H1 (cell line): Measurements from ENCODE around the gene FBXL17. TPM values are rescaled to one million over a fixed set of nuclear protein-coding genes. Genes with fewer than 3 reads are reported as not detected.

Experiments used
- CTCF ChIA-PET: fragments of 300-600 bp; sonication (Branson Sonifier 250); formaldehyde crosslinking; loops from one replicate; lab custom pipeline; 2021; ENCODE audit not compliant: partially characterized antibody; lab: Charles Lee
- POLR2A ChIA-PET: fragments of 300-600 bp; sonication (Branson Sonifier 250); formaldehyde crosslinking; loops from one replicate; lab custom pipeline; 2021; ENCODE audit warnings: inconsistent platforms; ENCODE audit not compliant: partially characterized antibody; lab: Charles Lee
- DNase-seq, 2 experiments: peaks; one replicate each; pipeline versions ENCODE4 v3.0.0 to v3.0.0-alpha.2; 2010 to 2022; ENCODE audit warnings: low spot score in 2 of 2, low read depth in 1 of 2, mixed read lengths in 1 of 2
- FAIRE-seq: peaks from 2 replicates; lab custom pipeline; 2011; peaks lifted over from hg19 to GRCh38; lab: Jason Lieb, UNC
- H2AFZ ChIP-seq: 2 replicates; pipeline ENCODE4 v1.8.1; 2012; ENCODE audit warnings: low read length, inconsistent platforms
- H2AK5ac ChIP-seq: 2 replicates; pipeline ENCODE4 v1.6.1; 2013; ENCODE audit warnings: low read depth, low read length
- H2BK120ac ChIP-seq: replicated peaks from 2 replicates; pipeline ENCODE3; 2013; ENCODE audit warnings: low read depth, low read length, inconsistent platforms
- H2BK12ac ChIP-seq: 2 replicates; pipeline ENCODE4 v1.6.1; 2013; ENCODE audit warnings: low read depth, low read length
- H2BK15ac ChIP-seq: 2 replicates; pipeline ENCODE4 v1.6.1; 2013; ENCODE audit warnings: low read length
- H2BK20ac ChIP-seq: 2 replicates; pipeline ENCODE4 v1.6.1; 2013; ENCODE audit warnings: low read length
- H2BK5ac ChIP-seq: 2 replicates; pipeline ENCODE4 v1.6.1; 2013; ENCODE audit warnings: low read depth, low read length
- H3K14ac ChIP-seq: 2 replicates; pipeline ENCODE4 v1.6.1; 2013; ENCODE audit warnings: inconsistent platforms; ENCODE audit not compliant: insufficient read length
- H3K18ac ChIP-seq: 2 replicates; pipeline ENCODE4 v1.6.1; 2013; ENCODE audit warnings: low read length; ENCODE audit errors: extremely low read depth
- H3K23ac ChIP-seq: 2 replicates; pipeline ENCODE4 v1.6.1; 2013; ENCODE audit warnings: inconsistent platforms; ENCODE audit not compliant: insufficient read length
- H3K23me2 ChIP-seq: 2 replicates; pipeline ENCODE4 v1.6.1; 2013; ENCODE audit warnings: low read depth, low read length
- H3K27ac ChIP-seq: 2 replicates; pipeline ENCODE4 v1.6.1; 2011; ENCODE audit warnings: low read depth, low read length, inconsistent platforms
- H3K27me3 ChIP-seq, 4 experiments: replicated peaks in 1 of 4; 1 replicate in 1 of 4; 2 replicates in 3 of 4; pipeline versions ENCODE4 v1.6.1 to v1.8.1; 2011 to 2013; ENCODE audit warnings: low read length in 3 of 4, mild to moderate bottlenecking in 3 of 4, inconsistent platforms in 2 of 4, mixed read lengths in 2 of 4, moderate library complexity in 1 of 4; ENCODE audit not compliant: control insufficient read depth in 3 of 4, insufficient read depth in 3 of 4; ENCODE audit errors: extremely low read depth in 1 of 4
- H3K36me3 ChIP-seq, 4 experiments: 2 replicates each; pipeline versions ENCODE4 v1.6.1 to v1.8.1; 2011 to 2013; ENCODE audit warnings: mild to moderate bottlenecking in 4 of 4, low read length in 3 of 4, moderate library complexity in 2 of 4, control low read depth in 1 of 4, inconsistent platforms in 1 of 4; ENCODE audit not compliant: insufficient read depth in 4 of 4, control insufficient read depth in 2 of 4
- H3K4ac ChIP-seq: replicated peaks from 2 replicates; pipeline ENCODE3; 2013; ENCODE audit warnings: low read length, low read depth, mixed read lengths, inconsistent platforms; ENCODE audit not compliant: insufficient read length
- H3K4me1 ChIP-seq, 4 experiments: replicated peaks in 1 of 4; 1 replicate in 1 of 4; 2 replicates in 3 of 4; pipeline versions ENCODE4 v1.6.1 to v1.8.1; 2011 to 2013; ENCODE audit warnings: low read length in 3 of 4, inconsistent platforms in 2 of 4, mixed read lengths in 1 of 4; ENCODE audit not compliant: insufficient read depth in 4 of 4, control insufficient read depth in 3 of 4
- H3K4me2 ChIP-seq, 2 experiments: 2 replicates each; pipeline versions ENCODE4 v1.6.1 to v1.8.1; 2011 to 2013; ENCODE audit warnings: low read depth in 2 of 2, low read length in 2 of 2, control low read depth in 1 of 2, inconsistent platforms in 1 of 2, mild to moderate bottlenecking in 1 of 2; ENCODE audit not compliant: insufficient read depth in 1 of 2
- H3K4me3 ChIP-seq, 4 experiments: fragments of 200-600, 300-600 bp in 1 of 4; sonication (generic), shearing (Covaris generic), sonication (Bioruptor Twin) in 1 of 4; 2 replicates each; pipeline versions ENCODE4 v1.5.1 to v1.8.1; 2011 to 2016; ENCODE audit warnings: low read length in 4 of 4, low read depth in 3 of 4, control low read depth in 2 of 4, inconsistent platforms in 2 of 4, mild to moderate bottlenecking in 2 of 4, mixed read lengths in 1 of 4, moderate library complexity in 1 of 4; ENCODE audit not compliant: insufficient read depth in 2 of 4; ENCODE audit errors: extremely low read depth in 1 of 4
- H3K56ac ChIP-seq: replicated peaks from 2 replicates; pipeline ENCODE3; 2013; ENCODE audit warnings: low read depth, mild to moderate bottlenecking, mixed read lengths, low read length, inconsistent platforms; ENCODE audit not compliant: insufficient read length
- H3K79me1 ChIP-seq: 2 replicates; pipeline ENCODE4 v1.6.1; 2013; ENCODE audit warnings: low read depth, low read length, control low read depth
- H3K79me2 ChIP-seq, 2 experiments: 2 replicates each; pipeline versions ENCODE4 v1.6.1 to v1.8.1; 2012 to 2013; ENCODE audit warnings: low read length in 2 of 2, mild to moderate bottlenecking in 2 of 2, inconsistent platforms in 1 of 2; ENCODE audit not compliant: insufficient read depth in 2 of 2, control insufficient read depth in 1 of 2
- H3K9ac ChIP-seq, 4 experiments: replicated peaks in 1 of 4; 1 replicate in 1 of 4; 2 replicates in 3 of 4; pipeline versions ENCODE4 v1.6.1 to v1.8.1; 2011 to 2013; ENCODE audit warnings: low read depth in 3 of 4, low read length in 3 of 4, control low read depth in 2 of 4, mild to moderate bottlenecking in 2 of 4, moderate library complexity in 2 of 4, inconsistent platforms in 1 of 4; ENCODE audit errors: extremely low read depth in 1 of 4
- H3K9me3 ChIP-seq, 2 experiments: 2 replicates each; pipeline versions ENCODE4 v1.6.1 to v1.8.1; 2012 to 2013; ENCODE audit warnings: mild to moderate bottlenecking in 2 of 2, moderate library complexity in 2 of 2, control low read depth in 1 of 2, inconsistent platforms in 1 of 2, low read depth in 1 of 2, low read length in 1 of 2, mixed read lengths in 1 of 2; ENCODE audit not compliant: insufficient read depth in 2 of 2
- H4K20me1 ChIP-seq, 2 experiments: replicated peaks in 1 of 2; 2 replicates each; pipeline versions ENCODE3 to v1.8.1; 2011 to 2013; ENCODE audit warnings: inconsistent platforms in 2 of 2, low read length in 2 of 2, mild to moderate bottlenecking in 1 of 2; ENCODE audit not compliant: insufficient read depth in 2 of 2, control insufficient read depth in 1 of 2
- H4K5ac ChIP-seq: 2 replicates; pipeline ENCODE4 v1.6.1; 2013; ENCODE audit warnings: low read length, low read depth, mixed read lengths, inconsistent platforms; ENCODE audit not compliant: insufficient read length
- H4K8ac ChIP-seq: 2 replicates; pipeline ENCODE4 v1.8.0; 2013; ENCODE audit warnings: mild to moderate bottlenecking, moderate library complexity, low read length, inconsistent platforms; ENCODE audit not compliant: insufficient read depth; ENCODE audit errors: extremely low read depth
- H4K91ac ChIP-seq: replicated peaks from 2 replicates; pipeline ENCODE3; 2013; ENCODE audit warnings: low read length, mixed read lengths, inconsistent platforms; ENCODE audit not compliant: insufficient read length
- ASH2L ChIP-seq: fragments of 200-600, 300-600 bp; sonication (generic); IDR thresholded peaks from one replicate; pipeline ENCODE4 v1.7.1; 2017; ENCODE audit warnings: low read length
- ATF3 ChIP-seq: IDR thresholded peaks from 2 replicates; pipeline ENCODE4 v1.6.1; 2011; ENCODE audit warnings: low read depth, mild to moderate bottlenecking, low read length; ENCODE audit not compliant: insufficient read depth
- CHD1 ChIP-seq: IDR thresholded peaks from 2 replicates; pipeline ENCODE4 v1.6.1; 2012; ENCODE audit warnings: low read depth, low read length, improper control_type of control experiment
- CREB1 ChIP-seq: IDR thresholded peaks from 2 replicates; pipeline ENCODE4 v1.6.1; 2012; ENCODE audit warnings: inconsistent platforms
- EZH2 ChIP-seq: fragments of 200-600 bp; sonication (generic); IDR thresholded peaks from 2 replicates; pipeline ENCODE4 v1.7.1; 2012; ENCODE audit warnings: low read depth, mild to moderate bottlenecking, moderate library complexity, low read length, inconsistent platforms; ENCODE audit not compliant: severe bottlenecking
- GABPA ChIP-seq: IDR thresholded peaks from 2 replicates; pipeline ENCODE4 v1.6.1; 2011; ENCODE audit warnings: mild to moderate bottlenecking, low read length, moderate library complexity, borderline replicate concordance; ENCODE audit not compliant: insufficient read depth
- HDAC6 ChIP-seq: IDR thresholded peaks from one replicate; pipeline ENCODE4 v1.7.1; 2012; ENCODE audit warnings: low read depth, mild to moderate bottlenecking, inconsistent platforms, low read length, moderate library complexity
- PHF8 ChIP-seq: fragments of 200-600 bp; sonication (generic); conservative IDR thresholded peaks from 2 replicates; pipeline ENCODE4 v1.7.1; 2012; ENCODE audit warnings: low read depth, mild to moderate bottlenecking, inconsistent platforms, low read length, moderate library complexity
- RAD21 ChIP-seq, 2 experiments: IDR thresholded peaks in 1 of 2; conservative IDR thresholded peaks in 1 of 2; 2 replicates each; pipeline ENCODE4 v1.6.1; 2011; ENCODE audit warnings: low read depth in 2 of 2, low read length in 2 of 2, improper control_type of control experiment in 1 of 2, inconsistent platforms in 1 of 2, mild to moderate bottlenecking in 1 of 2, moderate library complexity in 1 of 2
- SIN3A ChIP-seq, 2 experiments: IDR thresholded peaks in 1 of 2; conservative IDR thresholded peaks in 1 of 2; 2 replicates each; pipeline ENCODE4 v1.6.1; 2011 to 2012; ENCODE audit warnings: low read length in 2 of 2, improper control_type of control experiment in 1 of 2, low read depth in 1 of 2, mild to moderate bottlenecking in 1 of 2
- TAF7 ChIP-seq: optimal IDR thresholded peaks from 2 replicates; pipeline ENCODE3; 2011; ENCODE audit warnings: low read depth, mild to moderate bottlenecking, inconsistent platforms, low read length, moderate library complexity, borderline replicate concordance
- USF2 ChIP-seq: IDR thresholded peaks from 2 replicates; pipeline ENCODE4 v1.6.1; 2011; ENCODE audit warnings: low read length, improper control_type of control experiment
- WGBS, 2 experiments: shearing (Covaris generic) in 1 of 2; methylation state at CpG; one replicate each; pipeline versions ENCODE4 v1.1.6 to v1.1.7; 2013 to 2015; ENCODE audit warnings: low lambda C conversion rate in 2 of 2, mixed read lengths in 2 of 2, inconsistent platforms in 1 of 2, low coverage in 1 of 2, missing lambda C conversion rate in 1 of 2; ENCODE audit not compliant: insufficient replicate concordance in 2 of 2, insufficient coverage in 1 of 2, insufficient read length in 1 of 2; ENCODE audit errors: extremely low coverage in 1 of 2, missing lambda C conversion rate in 1 of 2; 5-methylcytosine and 5-hydroxymethylcytosine counted together
- polyA plus RNA-seq, 7 experiments: library from polyadenylated mRNA; depleted of rRNA in 3 of 7; stranded (reverse) in 5 of 7; unstranded in 2 of 7; fragments of >200 nt in 5 of 7; fragments of 200-250 nt in 2 of 7; gene quantifications; 1 replicate in 5 of 7; 2 replicates in 1 of 7; 4 replicates in 1 of 7; pipeline versions ENCODE4 v1.2.1 to v1.2.3, GENCODE V29; 2011 to 2013; ENCODE audit warnings: missing spikeins in 2 of 7, mixed read lengths in 2 of 7
- total RNA-seq: library from RNA; stranded (reverse); fragmentation: NEBNext Ultra II Directional; extraction: Animal tissue kit (Norgen Biotek cat#: 25700); gene quantifications from 2 replicates; pipeline ENCODE4 v1.2.1, GENCODE V29; 2021

FBXL17 gene
- total and polyA plus RNA-seq, 2 of the 8 experiments (the other 6 are each of a cell fraction or from before 2014, with no cell fraction given) = 0.35 to 4.3 TPM

- no peaks in the 10 kb centered on the region; the same call in 1 of the 2 replicates for H3K23me2 ChIP-seq
- no peaks in the 10 kb centered on the region for H4K20me1 ChIP-seq
- H4K8ac ChIP-seq = no peak overlapping the region
- H3K36me3 ChIP-seq = no peaks in the 10 kb centered on the region
- FAIRE-seq (no peak), DNase-seq (no peak)
- no peak overlapping the region; the same call in 1 of the 2 replicates for H2AFZ ChIP-seq
- H2BK120ac ChIP-seq = no peak overlapping the region
- no peak overlapping the region for H3K18ac ChIP-seq
- no peaks in the 10 kb centered on the region for H3K4me1 ChIP-seq
- H3K79me1 ChIP-seq = no peaks in the 10 kb centered on the region
- peaks cover 2 to 3% of the 10 kb centered on the region in 2 experiments; a peak in 1 of 4 replicates for H3K9me3 ChIP-seq
- no peak overlapping the region for H4K5ac ChIP-seq
- H2AK5ac ChIP-seq = no peak overlapping the region
- no peak overlapping the region for H2BK15ac ChIP-seq
- no peak overlapping the region for H3K27ac ChIP-seq
- 91% methylated on average over 8 of the region's 8 CpGs; no CpG with 5 or more reads in 1 of the 2 experiments for WGBS, 2 experiments
- no peak overlapping the region for H3K4me2 ChIP-seq
- H3K4ac ChIP-seq = no peak overlapping the region
- H3K27me3 ChIP-seq = no peaks in the 10 kb centered on the region
- no peak overlapping the region for H3K14ac ChIP-seq
- H2BK20ac ChIP-seq = no peak overlapping the region
- H4K91ac ChIP-seq = no peak overlapping the region
- H3K56ac ChIP-seq = no peak overlapping the region
- H2BK12ac ChIP-seq = no peak overlapping the region
- no peak overlapping the region for H2BK5ac ChIP-seq
- H3K23ac ChIP-seq = no peak overlapping the region
- H3K79me2 ChIP-seq = no peaks in the 10 kb centered on the region
- ChIA-PET POLR2A (no interaction called here), CTCF (interaction anchor here (0.6 kb wide), 1 partner anchor 158 kb away, joined by 3 read pairs; no protein-coding TSS in a partner anchor)
- no peak overlapping the region for H3K4me3 ChIP-seq
- H3K9ac ChIP-seq = no peak overlapping the region
- TF ChIP-seq CHD1 (no peak), HDAC6 (no peak), RAD21 (IDR thresholded peaks at IDR 0.05 in 1 of 2, conservative IDR thresholded peaks at IDR 0.05 in 1 of 2; ENCODE audit: low read depth in 2 of 2, low read length in 2 of 2) (no peak), ASH2L (no peak), CREB1 (no peak), SIN3A (conservative IDR thresholded peaks at IDR 0.05 in 1 of 2, IDR thresholded peaks at IDR 0.05 in 1 of 2; ENCODE audit: low read depth in 1 of 2, low read length in 2 of 2) (no peak), PHF8 (no peak), ATF3 (no peak), EZH2 (no peak), TAF7 (no peak), USF2 (no peak), GABPA (no peak)
Observed at GRCh38 chr5:108418197-108418596, 36.3 kb upstream of the FBXL17 start.
